Endodermal cell (in vitro differentiated cells): Measurements from ENCODE around the gene ADCY4. TPM values are rescaled to one million over a fixed set of nuclear protein-coding genes. Genes with fewer than 3 reads are reported as not detected.

Source experiments
- DNase-seq: peaks from one replicate; pipeline ENCODE4 v3.0.0-alpha.2; 2017
- H3K27ac ChIP-seq: 2 replicates; pipeline ENCODE4 v1.5.1; 2013; ENCODE audit warnings: mild to moderate bottlenecking, low read depth, low read length, moderate library complexity
- H3K27me3 ChIP-seq: 2 replicates; pipeline ENCODE4 v1.6.1; 2013; ENCODE audit warnings: mild to moderate bottlenecking, low read length, moderate library complexity; ENCODE audit not compliant: insufficient read depth, control insufficient read depth, poor library complexity, severe bottlenecking
- H3K36me3 ChIP-seq: 2 replicates; pipeline ENCODE4 v1.7.0; 2013; ENCODE audit warnings: mild to moderate bottlenecking, low read length, moderate library complexity; ENCODE audit not compliant: control insufficient read depth, insufficient read depth
- H3K4me1 ChIP-seq: one replicate; pipeline ENCODE4 v1.7.0; 2013; ENCODE audit warnings: low read length; ENCODE audit not compliant: control insufficient read depth, insufficient read depth
- H3K4me3 ChIP-seq: 2 replicates; pipeline ENCODE4 v1.5.1; 2013; ENCODE audit warnings: mild to moderate bottlenecking, low read length, moderate library complexity
- H3K9ac ChIP-seq: 2 replicates; pipeline ENCODE4 v1.6.1; 2013; ENCODE audit warnings: mild to moderate bottlenecking, low read length, moderate library complexity; ENCODE audit not compliant: poor library complexity, severe bottlenecking; ENCODE audit errors: extremely low read depth
- H3K9me3 ChIP-seq: 2 replicates; pipeline ENCODE4 v1.6.1; 2013; ENCODE audit warnings: mild to moderate bottlenecking, low read length, moderate library complexity; ENCODE audit not compliant: control insufficient read depth
- H3K27ac Mint-ChIP-seq: 2 replicates; pipeline ENCODE4 v1.8.0; 2020; ENCODE audit warnings: mixed read lengths
- H3K27me3 Mint-ChIP-seq: 2 replicates; pipeline ENCODE4 v1.8.0; 2021; ENCODE audit warnings: mild to moderate bottlenecking, mixed read lengths; ENCODE audit not compliant: insufficient read depth
- H3K36me3 Mint-ChIP-seq: 2 replicates; pipeline ENCODE4 v1.8.0; 2020; ENCODE audit warnings: low read depth, mixed read lengths
- H3K4me1 Mint-ChIP-seq: 2 replicates; pipeline ENCODE4 v1.8.0; 2020; ENCODE audit warnings: mixed read lengths
- H3K4me3 Mint-ChIP-seq: 2 replicates; pipeline ENCODE4 v1.8.0; 2020; ENCODE audit warnings: mild to moderate bottlenecking, moderate library complexity, mixed read lengths
- H3K9me3 Mint-ChIP-seq: 2 replicates; pipeline ENCODE4 v1.8.0; 2020; ENCODE audit warnings: mild to moderate bottlenecking, mixed read lengths
- CTCF ChIP-seq: fragments of 200-600 bp; sonication (generic); conservative IDR thresholded peaks from 2 replicates; pipeline ENCODE4 v1.5.0; 2021; ENCODE audit warnings: antibody characterized with exemption, mild to moderate bottlenecking
- WGBS, 2 experiments: methylation state at CpG; one replicate each; pipeline versions ENCODE4 v1.1.5 to v1.1.7; 2013; ENCODE audit warnings: missing lambda C conversion rate in 2 of 2, mixed read lengths in 1 of 2; ENCODE audit not compliant: insufficient coverage in 1 of 2, insufficient read length in 1 of 2; 5-methylcytosine and 5-hydroxymethylcytosine counted together
- long read RNA-seq, 4 experiments: library from polyadenylated mRNA in 2 of 4; library from RNA in 1 of 4; library from capped mRNA in 1 of 4; stranded (forward) in 3 of 4; unstranded in 1 of 4; transcript quantifications; one replicate each; pipeline ENCODE4 v2.0.0, GENCODE V29; 2020 to 2021; ENCODE audit warnings: inconsistent platforms in 1 of 4
- polyA plus RNA-seq, 2 experiments: library from polyadenylated mRNA; stranded (reverse); fragments of 50-300 nt; gene quantifications; one replicate each; pipeline ENCODE4 v1.2.3, GENCODE V29; 2013
- total RNA-seq, 2 donors: library from RNA; stranded (reverse); fragmentation: NEBNext Ultra II Directional in 1 of 2; extraction: Animal tissue kit (Norgen Biotek cat#: 25700) in 1 of 2; gene quantifications; 2 replicates in 1 of 2; 3 replicates in 1 of 2; pipeline ENCODE4 v1.2.1, GENCODE V29; 2021

Gene ADCY4
- total RNA-seq = not detected
- polyA plus RNA-seq (2013, experiment 1 of 2) = 0.53 TPM
- polyA plus RNA-seq (2013, experiment 2 of 2) = 1.2 TPM
- long read RNA-seq, experiment 1 = 0 reads
- long read RNA-seq, experiment 2 = 0 reads
- long read RNA-seq, experiment 3 = 0 reads
- long read RNA-seq, experiment 4 = 0 reads

GRCh38 chr14:24334431-24335291 is at the start of gene ADCY4:
Gene ADCY4 (minus strand): TSS chr14:24335071. CDS start chr14:24334652, 419 bp downstream.
- DNase-seq = peak; percentile 72
- Histone ChIP-seq H3K9ac (no peak within 1 kb of the TSS), H3K36me3 (no peaks in the 10 kb centered on the region), H3K4me1 (peaks cover 4% of the 10 kb centered on the region), H3K27ac (no peak within 1 kb of the TSS), H3K4me3 (peak within 1 kb of the TSS; percentile 73), H3K27me3 (peaks cover 98% of the 10 kb centered on the region), H3K9me3 (no peaks in the 10 kb centered on the region)
- H3K9me3 Mint-ChIP-seq = no peaks in the 10 kb centered on the region
- peaks cover 20% of the 10 kb centered on the region for H3K4me1 Mint-ChIP-seq
- 2 to 7% methylated on average over 13 to 65 of the region's 65 CpGs for WGBS, 2 experiments
- H3K36me3 Mint-ChIP-seq = no peaks in the 10 kb centered on the region
- no peak within 1 kb of the TSS for H3K27ac Mint-ChIP-seq
- peaks cover 99% of the 10 kb centered on the region for H3K27me3 Mint-ChIP-seq
- no peak for TF ChIP-seq CTCF
- H3K4me3 Mint-ChIP-seq = peak within 1 kb of the TSS; percentile 34

- Histone ChIP-seq H3K9ac (no peak overlapping the region), H3K27ac (no peak overlapping the region), H3K9me3 (no peaks in the 10 kb centered on the region), H3K27me3 (peaks cover 17% of the 10 kb centered on the region), H3K36me3 (no peaks in the 10 kb centered on the region), H3K4me1 (peaks cover 4% of the 10 kb centered on the region), H3K4me3 (no peak overlapping the region)
- peaks cover 17% of the 10 kb centered on the region for H3K4me1 Mint-ChIP-seq
- DNase-seq = peak; percentile 7
- H3K36me3 Mint-ChIP-seq = no peaks in the 10 kb centered on the region
- TF ChIP-seq CTCF = no peak
- H3K27ac Mint-ChIP-seq = no peak overlapping the region
- H3K4me3 Mint-ChIP-seq = no peak overlapping the region
- 89 to 91% methylated on average over 3 to 4 of the region's 4 CpGs for WGBS, 2 experiments
- H3K27me3 Mint-ChIP-seq = peaks cover 36% of the 10 kb centered on the region
- H3K9me3 Mint-ChIP-seq = no peaks in the 10 kb centered on the region
These were observed 49.3 kb upstream of the ADCY4 start for GRCh38 chr14:24384169-24384568.

- H3K27ac Mint-ChIP-seq = no peak overlapping the region
- no peaks in the 10 kb centered on the region for H3K9me3 Mint-ChIP-seq
These were observed 47.1 kb upstream of the ADCY4 start for GRCh38 chr14:24382064-24382371.

More at GRCh38 chr14:24382064-24382371, 47.1 kb upstream of the ADCY4 start:
- no peak overlapping the region for H3K9ac ChIP-seq
- peaks cover 3% of the 10 kb centered on the region for H3K4me1 ChIP-seq
- WGBS, 2 experiments = 89% methylated on average over 4 of the region's 4 CpGs
- H3K27me3 ChIP-seq = peaks cover 16% of the 10 kb centered on the region
- no peak for TF ChIP-seq CTCF
- H3K27me3 Mint-ChIP-seq = peaks cover 27% of the 10 kb centered on the region
- H3K4me3 ChIP-seq = no peak overlapping the region
- peak; percentile 17 for DNase-seq
- H3K4me3 Mint-ChIP-seq = no peak overlapping the region
- H3K36me3 Mint-ChIP-seq = no peaks in the 10 kb centered on the region
- peaks cover 15% of the 10 kb centered on the region for H3K4me1 Mint-ChIP-seq
- no peaks in the 10 kb centered on the region for H3K36me3 ChIP-seq
- no peaks in the 10 kb centered on the region for H3K9me3 ChIP-seq
- no peak overlapping the region for H3K27ac ChIP-seq
